ENCODE results near the gene CHPF2.

DNA sequence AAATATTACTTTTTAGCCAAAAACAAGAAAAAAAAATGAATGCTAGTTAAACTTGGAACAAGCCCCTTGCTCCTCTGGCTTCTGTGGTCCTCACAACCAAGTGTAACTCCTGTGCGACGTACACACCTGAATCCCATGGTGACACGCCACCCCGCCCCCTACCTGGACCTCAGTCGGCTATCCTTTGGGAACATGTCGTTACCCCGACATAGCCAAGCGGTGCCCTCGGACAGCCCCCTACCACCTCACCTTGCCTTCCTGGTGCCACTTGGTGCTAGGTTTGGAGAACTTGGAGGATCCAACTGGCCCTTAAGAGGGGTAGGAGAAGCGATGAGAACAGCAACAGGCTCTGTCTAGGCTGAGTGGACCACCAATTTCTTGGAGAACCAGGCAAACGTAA lies 28.2 kb downstream of the CHPF2 start:
- TF ChIP-seq, protein P1, sequence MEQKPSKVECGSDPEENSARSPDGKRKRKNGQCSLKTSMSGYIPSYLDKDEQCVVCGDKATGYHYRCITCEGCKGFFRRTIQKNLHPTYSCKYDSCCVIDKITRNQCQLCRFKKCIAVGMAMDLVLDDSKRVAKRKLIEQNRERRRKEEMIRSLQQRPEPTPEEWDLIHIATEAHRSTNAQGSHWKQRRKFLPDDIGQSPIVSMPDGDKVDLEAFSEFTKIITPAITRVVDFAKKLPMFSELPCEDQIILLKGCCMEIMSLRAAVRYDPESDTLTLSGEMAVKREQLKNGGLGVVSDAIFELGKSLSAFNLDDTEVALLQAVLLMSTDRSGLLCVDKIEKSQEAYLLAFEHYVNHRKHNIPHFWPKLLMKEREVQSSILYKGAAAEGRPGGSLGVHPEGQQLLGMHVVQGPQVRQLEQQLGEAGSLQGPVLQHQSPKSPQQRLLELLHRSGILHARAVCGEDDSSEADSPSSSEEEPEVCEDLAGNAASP (CRISPR knock-in tag; IDR thresholded peaks at IDR 0.05; ENCODE audit: borderline replicate concordance) = no peak
- TF ChIP-seq KLF9 (CRISPR knock-in tag; IDR thresholded peaks at IDR 0.05; ENCODE audit: low read depth) = no peak
- TF ChIP-seq ZNF772 (CRISPR knock-in tag; IDR thresholded peaks at IDR 0.05) = no peak
- TF ChIP-seq ELF3 (CRISPR knock-in tag; IDR thresholded peaks at IDR 0.05) = no peak
- TF ChIP-seq CBX1 (IDR thresholded peaks at IDR 0.05; ENCODE audit: low read depth) = no peak
- TF ChIP-seq, protein P2, sequence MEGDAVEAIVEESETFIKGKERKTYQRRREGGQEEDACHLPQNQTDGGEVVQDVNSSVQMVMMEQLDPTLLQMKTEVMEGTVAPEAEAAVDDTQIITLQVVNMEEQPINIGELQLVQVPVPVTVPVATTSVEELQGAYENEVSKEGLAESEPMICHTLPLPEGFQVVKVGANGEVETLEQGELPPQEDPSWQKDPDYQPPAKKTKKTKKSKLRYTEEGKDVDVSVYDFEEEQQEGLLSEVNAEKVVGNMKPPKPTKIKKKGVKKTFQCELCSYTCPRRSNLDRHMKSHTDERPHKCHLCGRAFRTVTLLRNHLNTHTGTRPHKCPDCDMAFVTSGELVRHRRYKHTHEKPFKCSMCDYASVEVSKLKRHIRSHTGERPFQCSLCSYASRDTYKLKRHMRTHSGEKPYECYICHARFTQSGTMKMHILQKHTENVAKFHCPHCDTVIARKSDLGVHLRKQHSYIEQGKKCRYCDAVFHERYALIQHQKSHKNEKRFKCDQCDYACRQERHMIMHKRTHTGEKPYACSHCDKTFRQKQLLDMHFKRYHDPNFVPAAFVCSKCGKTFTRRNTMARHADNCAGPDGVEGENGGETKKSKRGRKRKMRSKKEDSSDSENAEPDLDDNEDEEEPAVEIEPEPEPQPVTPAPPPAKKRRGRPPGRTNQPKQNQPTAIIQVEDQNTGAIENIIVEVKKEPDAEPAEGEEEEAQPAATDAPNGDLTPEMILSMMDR (CRISPR knock-in tag; IDR thresholded peaks at IDR 0.05) = no peak

Data from HepG2 (cell line).